GM18508 (cell line): ENCODE results near the gene PSKH1.

ENCODE experiments used
- ATAC-seq: cut with Tn5 transposase; IDR thresholded peaks from one replicate; pipeline ENCODE4 v1.9.1; 2021; ENCODE audit warnings: moderate number of reproducible peaks; ENCODE audit not compliant: insufficient read depth, unreplicated experiment

The PSKH1 gene

GRCh38 chr16:67922740-67923139 lies 29.7 kb downstream of the PSKH1 start:
- no peak for ATAC-seq

- ATAC-seq = no peak
These were observed 30.5 kb downstream of the PSKH1 start for GRCh38 chr16:67923414-67924116.

- no peak for ATAC-seq
These were observed 31.3 kb downstream of the PSKH1 start for GRCh38 chr16:67924140-67924906.

- ATAC-seq = no peak
These were observed 33.2 kb downstream of the PSKH1 start for GRCh38 chr16:67926181-67926750.

DNA sequence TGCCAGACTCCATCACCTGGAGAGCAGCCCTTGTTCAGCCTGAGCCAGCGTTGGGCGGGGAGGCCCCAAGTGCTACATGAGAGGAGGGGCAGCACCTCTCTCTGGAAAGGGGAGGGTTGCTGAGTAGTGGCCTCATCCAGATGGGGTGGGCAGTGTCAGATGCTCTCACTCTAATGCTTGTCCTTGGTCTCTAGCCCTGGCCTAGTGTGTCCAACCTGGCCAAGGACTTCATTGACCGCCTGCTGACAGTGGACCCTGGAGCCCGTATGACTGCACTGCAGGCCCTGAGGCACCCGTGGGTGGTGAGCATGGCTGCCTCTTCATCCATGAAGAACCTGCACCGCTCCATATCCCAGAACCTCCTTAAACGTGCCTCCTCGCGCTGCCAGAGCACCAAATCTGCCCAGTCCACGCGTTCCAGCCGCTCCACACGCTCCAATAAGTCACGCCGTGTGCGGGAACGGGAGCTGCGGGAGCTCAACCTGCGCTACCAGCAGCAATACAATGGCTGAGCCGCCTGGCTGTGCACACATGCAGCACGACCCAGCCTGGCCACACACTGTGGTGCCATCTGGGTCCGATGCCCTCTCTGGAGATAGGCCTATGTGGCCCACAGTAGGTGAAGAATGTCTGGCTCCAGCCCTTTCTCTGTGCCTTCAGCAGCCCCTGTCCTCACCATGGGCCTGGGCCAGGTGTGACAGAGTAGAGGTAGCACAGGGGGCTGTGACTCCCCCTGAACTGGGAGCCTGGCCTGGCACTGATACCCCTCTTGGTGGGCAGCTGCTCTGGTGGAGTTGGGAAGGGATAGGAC lies 34.3 kb downstream of the PSKH1 start:
- ATAC-seq = no peak

GRCh38 chr16:67928147-67928546 lies 35.1 kb downstream of the PSKH1 start:
- ATAC-seq = no peak

- ATAC-seq = no peak
These were observed 35.7 kb downstream of the PSKH1 start for GRCh38 chr16:67928561-67929364.

GRCh38 chr16:67930191-67930590 lies 37.1 kb downstream of the PSKH1 start:
- ATAC-seq = no peak

GRCh38 chr16:67930678-67931211 lies 37.7 kb downstream of the PSKH1 start:
- no peak for ATAC-seq

GRCh38 chr16:67931712-67932461 lies 38.8 kb downstream of the PSKH1 start, which contains the start of gene CTRL:
Gene CTRL, minus strand, starts transcription at chr16:67931862. Its CDS starts 10 bp downstream, at chr16:67931852.
- no peak for ATAC-seq

GRCh38 chr16:67932462-67932840 lies 39.4 kb downstream of the PSKH1 start:
- no peak for ATAC-seq

DNA sequence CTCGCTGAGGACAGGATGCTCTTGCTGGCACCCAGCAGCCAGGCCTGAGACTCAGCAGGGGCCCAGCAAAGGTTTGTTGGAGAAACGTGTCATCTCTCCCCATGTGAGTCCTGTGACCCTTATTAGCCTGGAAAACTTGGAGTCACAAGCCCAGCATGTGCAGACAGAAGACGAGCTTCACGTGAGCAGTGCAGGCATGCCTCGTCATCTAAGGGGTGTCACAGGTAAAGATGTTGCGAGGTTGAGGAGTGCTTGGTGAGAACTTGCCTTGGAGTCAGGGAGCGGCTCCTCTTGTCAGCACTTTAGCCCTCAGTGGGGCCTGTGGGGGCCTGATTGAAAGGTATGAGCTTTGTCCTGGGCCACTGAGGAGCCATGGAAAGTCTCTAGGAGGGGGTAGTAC lies 40.8 kb downstream of the PSKH1 start:
- ATAC-seq = no peak

DNA sequence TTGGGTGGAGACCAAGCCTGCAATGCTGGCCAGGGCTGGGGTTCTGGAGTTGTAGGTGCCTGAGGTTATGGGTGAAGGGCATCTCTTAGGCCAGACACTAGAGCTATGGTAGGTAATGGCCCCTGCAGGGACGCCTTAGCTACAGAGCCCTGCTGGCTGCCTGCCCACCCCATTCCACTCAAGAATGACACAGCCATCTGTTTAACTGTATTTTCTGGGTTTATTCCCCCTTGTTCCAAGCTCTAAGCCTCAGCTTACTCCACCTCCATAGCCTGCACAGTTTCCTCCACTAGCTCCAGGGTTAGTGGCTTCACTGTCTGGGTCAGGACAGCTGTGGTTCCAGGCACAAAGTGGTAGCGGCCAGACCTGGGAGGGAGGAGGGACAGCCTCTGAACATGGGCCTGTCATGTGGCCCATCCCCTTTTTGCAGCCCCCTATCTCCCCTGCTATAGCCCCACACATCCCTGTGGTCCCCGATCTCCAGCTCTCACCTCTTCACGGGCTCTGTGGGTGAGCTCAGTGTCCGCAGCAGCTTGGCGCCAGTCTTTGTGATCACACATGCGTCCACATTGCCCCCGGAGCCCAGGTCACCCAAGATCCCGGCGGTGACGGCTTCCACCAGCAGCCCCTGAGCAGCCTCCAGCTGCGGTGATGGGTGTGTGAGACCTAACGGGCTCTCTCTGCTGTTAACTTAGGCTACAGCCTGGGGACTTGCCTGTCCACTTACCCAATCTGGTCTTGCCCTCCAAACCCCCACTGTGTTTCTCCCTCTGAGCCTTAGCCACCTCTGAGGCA lies 41.4 kb downstream of the PSKH1 start:
- no peak for ATAC-seq

- no peak for ATAC-seq
These were observed 42.0 kb downstream of the PSKH1 start for GRCh38 chr16:67935101-67935401.

- ATAC-seq = peak; percentile 83
These were observed 42.5 kb downstream of the PSKH1 start for GRCh38 chr16:67935402-67936123.

DNA sequence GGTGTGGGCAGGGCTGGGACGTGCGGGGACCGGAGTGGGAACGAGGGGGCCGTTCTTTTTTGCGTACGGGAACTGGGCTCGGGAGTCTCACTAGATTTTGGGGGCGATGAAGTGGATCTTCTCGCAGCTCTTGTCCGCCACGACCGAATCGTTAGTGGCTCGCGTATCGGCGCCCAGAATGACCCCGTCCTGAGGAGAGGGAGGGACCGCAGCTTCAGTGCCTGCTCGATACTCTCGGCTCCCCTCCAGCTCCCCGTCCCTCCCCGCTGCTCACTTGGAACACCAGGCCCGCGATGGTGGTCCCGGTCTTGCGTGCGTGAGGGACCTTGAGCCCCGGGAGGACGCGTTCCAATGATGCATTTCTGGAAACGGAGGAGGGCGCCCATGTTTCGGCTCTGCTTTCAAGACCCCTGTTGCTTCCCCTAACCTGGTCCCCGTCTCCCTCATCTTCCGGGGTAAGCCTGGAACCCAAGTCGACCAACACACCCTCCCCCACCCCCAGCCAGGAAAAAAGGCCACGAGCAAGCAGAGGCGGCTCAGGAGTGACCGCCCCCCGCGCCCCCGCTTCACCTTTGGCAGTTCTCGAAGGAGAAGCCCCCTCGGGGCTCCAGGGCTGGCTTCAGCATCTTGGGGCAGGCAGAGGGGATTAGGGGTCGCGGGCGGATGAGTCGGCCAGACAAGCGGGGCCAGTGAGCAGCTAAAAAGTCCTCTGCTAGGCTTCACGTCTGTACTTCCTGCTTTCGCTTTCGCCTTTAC lies 43.2 kb downstream of the PSKH1 start, which contains the start of gene PSMB10:
PSMB10 (minus strand) TSS at position 727 of the 756 bp plus-strand sequence; CDS start at position 626, 101 bp downstream.
- ATAC-seq = no peak
